H1 (cell line): ENCODE data around the gene ASB4. TPM values are rescaled to one million over a fixed set of nuclear protein-coding genes. Genes with fewer than 3 reads are reported as not detected.

ENCODE experiments used
- CTCF ChIA-PET: fragments of 300-600 bp; sonication (Branson Sonifier 250); formaldehyde crosslinking; loops from one replicate; lab custom pipeline; 2021; ENCODE audit not compliant: partially characterized antibody; lab: Charles Lee
- POLR2A ChIA-PET: fragments of 300-600 bp; sonication (Branson Sonifier 250); formaldehyde crosslinking; loops from one replicate; lab custom pipeline; 2021; ENCODE audit warnings: inconsistent platforms; ENCODE audit not compliant: partially characterized antibody; lab: Charles Lee
- DNase-seq, 2 experiments: peaks; one replicate each; pipeline versions ENCODE4 v3.0.0 to v3.0.0-alpha.2; 2010 to 2022; ENCODE audit warnings: low spot score in 2 of 2, low read depth in 1 of 2, mixed read lengths in 1 of 2
- FAIRE-seq: peaks from 2 replicates; lab custom pipeline; 2011; peaks lifted over from hg19 to GRCh38; lab: Jason Lieb, UNC
- H2AFZ ChIP-seq: 2 replicates; pipeline ENCODE4 v1.8.1; 2012; ENCODE audit warnings: low read length, inconsistent platforms
- H2AK5ac ChIP-seq: 2 replicates; pipeline ENCODE4 v1.6.1; 2013; ENCODE audit warnings: low read depth, low read length
- H2BK120ac ChIP-seq: replicated peaks from 2 replicates; pipeline ENCODE3; 2013; ENCODE audit warnings: low read depth, low read length, inconsistent platforms
- H2BK12ac ChIP-seq: 2 replicates; pipeline ENCODE4 v1.6.1; 2013; ENCODE audit warnings: low read depth, low read length
- H2BK15ac ChIP-seq: 2 replicates; pipeline ENCODE4 v1.6.1; 2013; ENCODE audit warnings: low read length
- H2BK20ac ChIP-seq: 2 replicates; pipeline ENCODE4 v1.6.1; 2013; ENCODE audit warnings: low read length
- H2BK5ac ChIP-seq: 2 replicates; pipeline ENCODE4 v1.6.1; 2013; ENCODE audit warnings: low read depth, low read length
- H3K14ac ChIP-seq: 2 replicates; pipeline ENCODE4 v1.6.1; 2013; ENCODE audit warnings: inconsistent platforms; ENCODE audit not compliant: insufficient read length
- H3K18ac ChIP-seq: 2 replicates; pipeline ENCODE4 v1.6.1; 2013; ENCODE audit warnings: low read length; ENCODE audit errors: extremely low read depth
- H3K23ac ChIP-seq: 2 replicates; pipeline ENCODE4 v1.6.1; 2013; ENCODE audit warnings: inconsistent platforms; ENCODE audit not compliant: insufficient read length
- H3K23me2 ChIP-seq: 2 replicates; pipeline ENCODE4 v1.6.1; 2013; ENCODE audit warnings: low read depth, low read length
- H3K27ac ChIP-seq: 2 replicates; pipeline ENCODE4 v1.6.1; 2011; ENCODE audit warnings: low read depth, low read length, inconsistent platforms
- H3K27me3 ChIP-seq, 4 experiments: replicated peaks in 1 of 4; 1 replicate in 1 of 4; 2 replicates in 3 of 4; pipeline versions ENCODE4 v1.6.1 to v1.8.1; 2011 to 2013; ENCODE audit warnings: low read length in 3 of 4, mild to moderate bottlenecking in 3 of 4, inconsistent platforms in 2 of 4, mixed read lengths in 2 of 4, moderate library complexity in 1 of 4; ENCODE audit not compliant: control insufficient read depth in 3 of 4, insufficient read depth in 3 of 4; ENCODE audit errors: extremely low read depth in 1 of 4
- H3K36me3 ChIP-seq, 4 experiments: 2 replicates each; pipeline versions ENCODE4 v1.6.1 to v1.8.1; 2011 to 2013; ENCODE audit warnings: mild to moderate bottlenecking in 4 of 4, low read length in 3 of 4, moderate library complexity in 2 of 4, control low read depth in 1 of 4, inconsistent platforms in 1 of 4; ENCODE audit not compliant: insufficient read depth in 4 of 4, control insufficient read depth in 2 of 4
- H3K4ac ChIP-seq: replicated peaks from 2 replicates; pipeline ENCODE3; 2013; ENCODE audit warnings: low read length, low read depth, mixed read lengths, inconsistent platforms; ENCODE audit not compliant: insufficient read length
- H3K4me1 ChIP-seq, 4 experiments: replicated peaks in 1 of 4; 1 replicate in 1 of 4; 2 replicates in 3 of 4; pipeline versions ENCODE4 v1.6.1 to v1.8.1; 2011 to 2013; ENCODE audit warnings: low read length in 3 of 4, inconsistent platforms in 2 of 4, mixed read lengths in 1 of 4; ENCODE audit not compliant: insufficient read depth in 4 of 4, control insufficient read depth in 3 of 4
- H3K4me2 ChIP-seq, 2 experiments: 2 replicates each; pipeline versions ENCODE4 v1.6.1 to v1.8.1; 2011 to 2013; ENCODE audit warnings: low read depth in 2 of 2, low read length in 2 of 2, control low read depth in 1 of 2, inconsistent platforms in 1 of 2, mild to moderate bottlenecking in 1 of 2; ENCODE audit not compliant: insufficient read depth in 1 of 2
- H3K4me3 ChIP-seq, 4 experiments: fragments of 200-600, 300-600 bp in 1 of 4; sonication (generic), shearing (Covaris generic), sonication (Bioruptor Twin) in 1 of 4; 2 replicates each; pipeline versions ENCODE4 v1.5.1 to v1.8.1; 2011 to 2016; ENCODE audit warnings: low read length in 4 of 4, low read depth in 3 of 4, control low read depth in 2 of 4, inconsistent platforms in 2 of 4, mild to moderate bottlenecking in 2 of 4, mixed read lengths in 1 of 4, moderate library complexity in 1 of 4; ENCODE audit not compliant: insufficient read depth in 2 of 4; ENCODE audit errors: extremely low read depth in 1 of 4
- H3K56ac ChIP-seq: replicated peaks from 2 replicates; pipeline ENCODE3; 2013; ENCODE audit warnings: low read depth, mild to moderate bottlenecking, mixed read lengths, low read length, inconsistent platforms; ENCODE audit not compliant: insufficient read length
- H3K79me1 ChIP-seq: 2 replicates; pipeline ENCODE4 v1.6.1; 2013; ENCODE audit warnings: low read depth, low read length, control low read depth
- H3K79me2 ChIP-seq, 2 experiments: 2 replicates each; pipeline versions ENCODE4 v1.6.1 to v1.8.1; 2012 to 2013; ENCODE audit warnings: low read length in 2 of 2, mild to moderate bottlenecking in 2 of 2, inconsistent platforms in 1 of 2; ENCODE audit not compliant: insufficient read depth in 2 of 2, control insufficient read depth in 1 of 2
- H3K9ac ChIP-seq, 4 experiments: replicated peaks in 1 of 4; 1 replicate in 1 of 4; 2 replicates in 3 of 4; pipeline versions ENCODE4 v1.6.1 to v1.8.1; 2011 to 2013; ENCODE audit warnings: low read depth in 3 of 4, low read length in 3 of 4, control low read depth in 2 of 4, mild to moderate bottlenecking in 2 of 4, moderate library complexity in 2 of 4, inconsistent platforms in 1 of 4; ENCODE audit errors: extremely low read depth in 1 of 4
- H3K9me3 ChIP-seq, 2 experiments: 2 replicates each; pipeline versions ENCODE4 v1.6.1 to v1.8.1; 2012 to 2013; ENCODE audit warnings: mild to moderate bottlenecking in 2 of 2, moderate library complexity in 2 of 2, control low read depth in 1 of 2, inconsistent platforms in 1 of 2, low read depth in 1 of 2, low read length in 1 of 2, mixed read lengths in 1 of 2; ENCODE audit not compliant: insufficient read depth in 2 of 2
- H4K20me1 ChIP-seq, 2 experiments: replicated peaks in 1 of 2; 2 replicates each; pipeline versions ENCODE3 to v1.8.1; 2011 to 2013; ENCODE audit warnings: inconsistent platforms in 2 of 2, low read length in 2 of 2, mild to moderate bottlenecking in 1 of 2; ENCODE audit not compliant: insufficient read depth in 2 of 2, control insufficient read depth in 1 of 2
- H4K5ac ChIP-seq: 2 replicates; pipeline ENCODE4 v1.6.1; 2013; ENCODE audit warnings: low read length, low read depth, mixed read lengths, inconsistent platforms; ENCODE audit not compliant: insufficient read length
- H4K8ac ChIP-seq: 2 replicates; pipeline ENCODE4 v1.8.0; 2013; ENCODE audit warnings: mild to moderate bottlenecking, moderate library complexity, low read length, inconsistent platforms; ENCODE audit not compliant: insufficient read depth; ENCODE audit errors: extremely low read depth
- H4K91ac ChIP-seq: replicated peaks from 2 replicates; pipeline ENCODE3; 2013; ENCODE audit warnings: low read length, mixed read lengths, inconsistent platforms; ENCODE audit not compliant: insufficient read length
- CBX8 ChIP-seq: fragments of 300-800, 300-1000 bp; sonication (generic); IDR thresholded peaks from 2 replicates; pipeline ENCODE4 v1.7.1; 2016; ENCODE audit warnings: low read depth, low read length, borderline replicate concordance
- CREB1 ChIP-seq: IDR thresholded peaks from 2 replicates; pipeline ENCODE4 v1.6.1; 2012; ENCODE audit warnings: inconsistent platforms
- EZH2 ChIP-seq: fragments of 200-600 bp; sonication (generic); IDR thresholded peaks from 2 replicates; pipeline ENCODE4 v1.7.1; 2012; ENCODE audit warnings: low read depth, mild to moderate bottlenecking, moderate library complexity, low read length, inconsistent platforms; ENCODE audit not compliant: severe bottlenecking
- FOSL1 ChIP-seq: IDR thresholded peaks from 2 replicates; pipeline ENCODE4 v1.6.1; 2011; ENCODE audit warnings: mild to moderate bottlenecking, low read depth, low read length, moderate library complexity; ENCODE audit not compliant: insufficient read depth
- KDM1A ChIP-seq: fragments of 200-600, 300-600 bp; sonication (generic); IDR thresholded peaks from 2 replicates; pipeline ENCODE4 v1.7.1; 2016; ENCODE audit warnings: mild to moderate bottlenecking, low read length, borderline replicate concordance
- MAX ChIP-seq: IDR thresholded peaks from 2 replicates; pipeline ENCODE4 v1.6.1; 2012; ENCODE audit warnings: inconsistent platforms
- NANOG ChIP-seq: IDR thresholded peaks from 2 replicates; pipeline ENCODE4 v1.6.1; 2011; ENCODE audit warnings: low read length, low read depth, mild to moderate bottlenecking, inconsistent platforms; ENCODE audit not compliant: insufficient read depth, poor library complexity, severe bottlenecking
- POU5F1 ChIP-seq: IDR thresholded peaks from 2 replicates; pipeline ENCODE4 v1.6.1; 2011; ENCODE audit warnings: low read depth, mild to moderate bottlenecking, low read length, moderate library complexity
- SP1 ChIP-seq: IDR thresholded peaks from 2 replicates; pipeline ENCODE4 v1.6.1; 2011; ENCODE audit warnings: low read depth, low read length
- TBP ChIP-seq: IDR thresholded peaks from 2 replicates; pipeline ENCODE4 v1.6.1; 2011; ENCODE audit warnings: low read depth, low read length, improper control_type of control experiment
- WGBS, 2 experiments: shearing (Covaris generic) in 1 of 2; methylation state at CpG; one replicate each; pipeline versions ENCODE4 v1.1.6 to v1.1.7; 2013 to 2015; ENCODE audit warnings: low lambda C conversion rate in 2 of 2, mixed read lengths in 2 of 2, inconsistent platforms in 1 of 2, low coverage in 1 of 2, missing lambda C conversion rate in 1 of 2; ENCODE audit not compliant: insufficient replicate concordance in 2 of 2, insufficient coverage in 1 of 2, insufficient read length in 1 of 2; ENCODE audit errors: extremely low coverage in 1 of 2, missing lambda C conversion rate in 1 of 2; 5-methylcytosine and 5-hydroxymethylcytosine counted together
- polyA plus RNA-seq, 7 experiments: library from polyadenylated mRNA; depleted of rRNA in 3 of 7; stranded (reverse) in 5 of 7; unstranded in 2 of 7; fragments of >200 nt in 5 of 7; fragments of 200-250 nt in 2 of 7; gene quantifications; 1 replicate in 5 of 7; 2 replicates in 1 of 7; 4 replicates in 1 of 7; pipeline versions ENCODE4 v1.2.1 to v1.2.3, GENCODE V29; 2011 to 2013; ENCODE audit warnings: missing spikeins in 2 of 7, mixed read lengths in 2 of 7
- total RNA-seq: library from RNA; stranded (reverse); fragmentation: NEBNext Ultra II Directional; extraction: Animal tissue kit (Norgen Biotek cat#: 25700); gene quantifications from 2 replicates; pipeline ENCODE4 v1.2.1, GENCODE V29; 2021

Gene ASB4
- total and polyA plus RNA-seq, 2 of the 8 experiments (the other 6 are each of a cell fraction or from before 2014, with no cell fraction given): not detected

GRCh38 chr7:95493844-95494243 lies 8.1 kb downstream of the ASB4 start:
- Histone ChIP-seq H3K56ac (no peak overlapping the region), H3K23me2 (no peaks in the 10 kb centered on the region), H4K5ac (no peak overlapping the region), H2BK120ac (no peak overlapping the region), H3K9me3 (no peaks in the 10 kb centered on the region), H2BK5ac (no peak overlapping the region), H2BK20ac (no peak overlapping the region), H4K8ac (no peak overlapping the region), H3K4ac (no peak overlapping the region), H3K79me1 (no peaks in the 10 kb centered on the region), H2BK12ac (no peak overlapping the region), H4K91ac (no peak overlapping the region), H3K4me1 (peaks cover 4 to 8% (median 6%) of the 10 kb centered on the region in 4 experiments; a peak in 4 of 7 replicates), H4K20me1 (no peaks in the 10 kb centered on the region), H3K36me3 (no peaks in the 10 kb centered on the region), H3K14ac (no peak overlapping the region), H3K18ac (no peak overlapping the region), H3K27ac (no peak overlapping the region), H3K4me3 (no peak overlapping the region), H3K9ac (no peak overlapping the region), H3K4me2 (no peak overlapping the region), H2AFZ (no peak overlapping the region), H2BK15ac (no peak overlapping the region), H2AK5ac (no peak overlapping the region), H3K23ac (no peak overlapping the region), H3K79me2 (no peaks in the 10 kb centered on the region), H3K27me3 (no peaks in the 10 kb centered on the region)
- DNase-seq (no peak), FAIRE-seq (no peak)
- no peak for TF ChIP-seq KDM1A
- TF ChIP-seq TBP: no peak
- TF ChIP-seq NANOG: no peak
- no peak for TF ChIP-seq FOSL1
- no peak for TF ChIP-seq POU5F1
- TF ChIP-seq CBX8: no peak
- no peak for TF ChIP-seq SP1
- TF ChIP-seq MAX: no peak
- no peak for TF ChIP-seq EZH2
- no peak for TF ChIP-seq CREB1
- ChIA-PET POLR2A (interaction anchor here (0.9 kb wide), 1 partner anchor 13 kb away, joined by 3 read pairs; no protein-coding TSS in a partner anchor), CTCF (interaction anchor here (1.0 to 2.5 kb wide), 4 partner anchors 13 to 18 kb away, joined by 3 to 11 read pairs (median 4); no protein-coding TSS in a partner anchor)
- 71% methylated on average over 2 of the region's 2 CpGs; no CpG with 5 or more reads in 1 of the 2 experiments for WGBS, 2 experiments
